Mammary epithelial cell (primary cell): ENCODE results near the gene ZNRF1.

Experiments used
- CTCF ChIP-seq, 2 donors: IDR thresholded peaks in 1 of 2; conservative IDR thresholded peaks in 1 of 2; 2 replicates each; pipeline ENCODE4 v1.5.1; 2011 to 2012; ENCODE audit warnings: inconsistent platforms in 2 of 2, low read length in 2 of 2, mild to moderate bottlenecking in 2 of 2, control low read depth in 1 of 2, low read depth in 1 of 2; ENCODE audit not compliant: insufficient read depth in 1 of 2; ENCODE audit errors: extremely low read depth in 1 of 2
- EZH2 ChIP-seq: IDR thresholded peaks from 2 replicates; pipeline ENCODE4 v1.6.1; 2012; ENCODE audit warnings: low read length, inconsistent platforms, borderline replicate concordance

- TF ChIP-seq CTCF (conservative IDR thresholded peaks at IDR 0.05 in 1 of 2, IDR thresholded peaks at IDR 0.05 in 1 of 2; ENCODE audit: extremely low read depth in 1 of 2, insufficient read depth in 1 of 2, low read depth in 1 of 2, low read length in 2 of 2) (no peak), EZH2 (no peak)
Measured at GRCh38 chr16:75160386-75160785, 161.6 kb downstream of the ZNRF1 start.
